GM10847 (cell line): Measurements from ENCODE around the gene SPRR5.

Experiments used
- POLR2A ChIP-seq: IDR thresholded peaks from 2 replicates; pipeline ENCODE4 v1.6.1; 2011; ENCODE audit not compliant: insufficient read length; ENCODE audit errors: extremely low read depth

The SPRR5 gene

GRCh38 chr1:152928671-152929070 lies 18.3 kb upstream of the SPRR5 start:
- TF ChIP-seq POLR2A, result no peak

GRCh38 chr1:152932170-152932811 lies 14.7 kb upstream of the SPRR5 start:
- TF ChIP-seq POLR2A, result no peak

- TF ChIP-seq POLR2A, result no peak
Observed at GRCh38 chr1:152933196-152933595, 13.8 kb upstream of the SPRR5 start.

- no peak for TF ChIP-seq POLR2A
Observed at GRCh38 chr1:152940614-152941013, 6.4 kb upstream of the SPRR5 start.

GRCh38 chr1:152941037-152941711 lies 5.8 kb upstream of the SPRR5 start:
- TF ChIP-seq POLR2A, result no peak

GRCh38 chr1:152942161-152942560 lies 4.8 kb upstream of the SPRR5 start:
- no peak for TF ChIP-seq POLR2A

- no peak for TF ChIP-seq POLR2A
Observed at GRCh38 chr1:152946248-152946647, 758 bp upstream of the SPRR5 start.

GRCh38 chr1:152951711-152952110 lies 4.7 kb downstream of the SPRR5 start:
- TF ChIP-seq POLR2A, result no peak

GRCh38 chr1:152953761-152954160 lies 6.8 kb downstream of the SPRR5 start:
- no peak for TF ChIP-seq POLR2A

- no peak for TF ChIP-seq POLR2A
Observed at GRCh38 chr1:152954436-152954835, 7.4 kb downstream of the SPRR5 start.

- TF ChIP-seq POLR2A, result no peak
Observed at GRCh38 chr1:152957561-152957960, 10.6 kb downstream of the SPRR5 start.

- TF ChIP-seq POLR2A, result no peak
Observed at GRCh38 chr1:152959273-152959672, 12.3 kb downstream of the SPRR5 start.

GRCh38 chr1:152959801-152960451 lies 12.9 kb downstream of the SPRR5 start:
- no peak for TF ChIP-seq POLR2A

- TF ChIP-seq POLR2A, result no peak
Observed at GRCh38 chr1:152960452-152961044, 13.5 kb downstream of the SPRR5 start.

- no peak for TF ChIP-seq POLR2A
Observed at GRCh38 chr1:152961226-152961891, 14.4 kb downstream of the SPRR5 start.

- TF ChIP-seq POLR2A, result no peak
Observed at GRCh38 chr1:152962876-152963415, 15.9 kb downstream of the SPRR5 start.

- TF ChIP-seq POLR2A, result no peak
Observed at GRCh38 chr1:152964536-152964935, 17.5 kb downstream of the SPRR5 start.
